ENCODE results near the gene KIF19.

GRCh38 chr17:74328487-74328886 lies 2.5 kb downstream of the KIF19 start:
- TF ChIP-seq, protein P1, sequence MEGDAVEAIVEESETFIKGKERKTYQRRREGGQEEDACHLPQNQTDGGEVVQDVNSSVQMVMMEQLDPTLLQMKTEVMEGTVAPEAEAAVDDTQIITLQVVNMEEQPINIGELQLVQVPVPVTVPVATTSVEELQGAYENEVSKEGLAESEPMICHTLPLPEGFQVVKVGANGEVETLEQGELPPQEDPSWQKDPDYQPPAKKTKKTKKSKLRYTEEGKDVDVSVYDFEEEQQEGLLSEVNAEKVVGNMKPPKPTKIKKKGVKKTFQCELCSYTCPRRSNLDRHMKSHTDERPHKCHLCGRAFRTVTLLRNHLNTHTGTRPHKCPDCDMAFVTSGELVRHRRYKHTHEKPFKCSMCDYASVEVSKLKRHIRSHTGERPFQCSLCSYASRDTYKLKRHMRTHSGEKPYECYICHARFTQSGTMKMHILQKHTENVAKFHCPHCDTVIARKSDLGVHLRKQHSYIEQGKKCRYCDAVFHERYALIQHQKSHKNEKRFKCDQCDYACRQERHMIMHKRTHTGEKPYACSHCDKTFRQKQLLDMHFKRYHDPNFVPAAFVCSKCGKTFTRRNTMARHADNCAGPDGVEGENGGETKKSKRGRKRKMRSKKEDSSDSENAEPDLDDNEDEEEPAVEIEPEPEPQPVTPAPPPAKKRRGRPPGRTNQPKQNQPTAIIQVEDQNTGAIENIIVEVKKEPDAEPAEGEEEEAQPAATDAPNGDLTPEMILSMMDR (IDR thresholded peaks at IDR 0.05; ENCODE audit: low read depth, low read length, missing input control), result no peak
- TF ChIP-seq, protein P2, sequence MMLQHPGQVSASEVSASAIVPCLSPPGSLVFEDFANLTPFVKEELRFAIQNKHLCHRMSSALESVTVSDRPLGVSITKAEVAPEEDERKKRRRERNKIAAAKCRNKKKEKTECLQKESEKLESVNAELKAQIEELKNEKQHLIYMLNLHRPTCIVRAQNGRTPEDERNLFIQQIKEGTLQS (IDR thresholded peaks at IDR 0.05), result no peak
- TF ChIP-seq, protein P3, sequence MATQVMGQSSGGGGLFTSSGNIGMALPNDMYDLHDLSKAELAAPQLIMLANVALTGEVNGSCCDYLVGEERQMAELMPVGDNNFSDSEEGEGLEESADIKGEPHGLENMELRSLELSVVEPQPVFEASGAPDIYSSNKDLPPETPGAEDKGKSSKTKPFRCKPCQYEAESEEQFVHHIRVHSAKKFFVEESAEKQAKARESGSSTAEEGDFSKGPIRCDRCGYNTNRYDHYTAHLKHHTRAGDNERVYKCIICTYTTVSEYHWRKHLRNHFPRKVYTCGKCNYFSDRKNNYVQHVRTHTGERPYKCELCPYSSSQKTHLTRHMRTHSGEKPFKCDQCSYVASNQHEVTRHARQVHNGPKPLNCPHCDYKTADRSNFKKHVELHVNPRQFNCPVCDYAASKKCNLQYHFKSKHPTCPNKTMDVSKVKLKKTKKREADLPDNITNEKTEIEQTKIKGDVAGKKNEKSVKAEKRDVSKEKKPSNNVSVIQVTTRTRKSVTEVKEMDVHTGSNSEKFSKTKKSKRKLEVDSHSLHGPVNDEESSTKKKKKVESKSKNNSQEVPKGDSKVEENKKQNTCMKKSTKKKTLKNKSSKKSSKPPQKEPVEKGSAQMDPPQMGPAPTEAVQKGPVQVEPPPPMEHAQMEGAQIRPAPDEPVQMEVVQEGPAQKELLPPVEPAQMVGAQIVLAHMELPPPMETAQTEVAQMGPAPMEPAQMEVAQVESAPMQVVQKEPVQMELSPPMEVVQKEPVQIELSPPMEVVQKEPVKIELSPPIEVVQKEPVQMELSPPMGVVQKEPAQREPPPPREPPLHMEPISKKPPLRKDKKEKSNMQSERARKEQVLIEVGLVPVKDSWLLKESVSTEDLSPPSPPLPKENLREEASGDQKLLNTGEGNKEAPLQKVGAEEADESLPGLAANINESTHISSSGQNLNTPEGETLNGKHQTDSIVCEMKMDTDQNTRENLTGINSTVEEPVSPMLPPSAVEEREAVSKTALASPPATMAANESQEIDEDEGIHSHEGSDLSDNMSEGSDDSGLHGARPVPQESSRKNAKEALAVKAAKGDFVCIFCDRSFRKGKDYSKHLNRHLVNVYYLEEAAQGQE (IDR thresholded peaks at IDR 0.05), result no peak
- TF ChIP-seq TAF1 (conservative IDR thresholded peaks at IDR 0.05) (no peak), JUND (IDR thresholded peaks at IDR 0.05) (no peak), HNF4A (conservative IDR thresholded peaks at IDR 0.05) (no peak), HNF4G (IDR thresholded peaks at IDR 0.05) (no peak), EGR1 (IDR thresholded peaks at IDR 0.05; ENCODE audit: low read depth in 2 of 2) (no peak), RAD21 (IDR thresholded peaks at IDR 0.05) (no peak)

Data from liver (tissue), 3 donors.